ENCODE measurements around the gene ARPIN.
"Not testable (repeated sequence)": the region's sequence is repeated elsewhere in the genome, so short reads cannot be mapped to it uniquely, and the experiment has no call there.

ARPIN gene

DNA sequence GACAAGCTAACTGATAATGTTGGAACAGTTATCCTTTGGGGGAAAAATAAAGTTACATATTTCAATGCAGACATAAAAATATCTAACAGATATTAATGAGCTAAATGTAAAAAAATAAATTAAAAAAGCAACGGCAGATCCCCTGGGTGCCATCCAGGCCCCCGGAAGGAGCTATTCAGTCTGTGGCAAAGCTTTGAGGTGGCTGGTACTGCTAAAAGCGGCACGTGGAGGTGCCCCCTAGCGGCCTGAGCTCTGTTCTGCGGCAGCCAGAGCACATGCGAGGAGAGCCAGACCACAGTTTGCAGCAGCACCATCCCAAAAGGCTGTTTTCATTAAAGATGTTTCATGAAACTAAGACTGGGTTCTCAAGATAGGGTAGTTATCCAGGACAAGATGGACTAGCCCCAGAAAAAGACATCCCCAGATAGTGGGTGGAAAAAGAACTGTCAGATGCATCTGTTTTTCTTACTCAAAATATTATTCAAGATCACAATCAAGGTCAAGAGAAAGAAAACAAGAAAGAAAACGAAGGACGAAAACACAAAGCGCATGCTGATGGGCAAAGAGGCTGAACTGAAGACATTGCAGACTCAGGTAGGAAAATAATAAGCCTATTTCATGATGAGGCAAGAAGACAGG is 37.7 kb downstream of the ARPIN start:
- H3K36me3 ChIP-seq (ENCODE audit: low read length) = peaks cover 3% of the 10 kb centered on the region; the same call in 1 of the 2 replicates
- no peak overlapping the region for H3K9ac ChIP-seq (ENCODE audit: low read length)
- no peaks in the 10 kb centered on the region for H3F3A ChIP-seq (ENCODE audit: insufficient read depth)
- H3K79me2 ChIP-seq (ENCODE audit: insufficient read depth, low read length) = no peaks in the 10 kb centered on the region
- no peaks in the 10 kb centered on the region for H3K9me2 ChIP-seq (replicated peaks; ENCODE audit: insufficient read depth, low read length)
- no peaks in the 10 kb centered on the region for H3K9me3 ChIP-seq (ENCODE audit: insufficient read depth, low read length)
- H3K27me3 ChIP-seq (ENCODE audit: low read length) = no peaks in the 10 kb centered on the region
- no peaks in the 10 kb centered on the region for H4K20me1 ChIP-seq (ENCODE audit: low read depth, low read length)
- peak overlapping the region; percentile 77 for H2AFZ ChIP-seq (ENCODE audit: low read depth, low read length, severe bottlenecking)
- TF ChIP-seq CTCF (IDR thresholded peaks at IDR 0.05; ENCODE audit: insufficient read depth, low read length, poor library complexity, severe bottlenecking) = peak; percentile 83
- TF ChIP-seq EZH2phosphoT487 (conservative IDR thresholded peaks at IDR 0.05; ENCODE audit: low read length) = no peak
- H3K4me2 ChIP-seq (ENCODE audit: low read depth, low read length, poor library complexity, severe bottlenecking) = peak overlapping the region; percentile 37
- no peak overlapping the region for H3K4me3 ChIP-seq (ENCODE audit: insufficient read depth, low read length, poor library complexity, severe bottlenecking)
- H3K27ac ChIP-seq (ENCODE audit: low read depth, low read length) = no peak overlapping the region

DNA sequence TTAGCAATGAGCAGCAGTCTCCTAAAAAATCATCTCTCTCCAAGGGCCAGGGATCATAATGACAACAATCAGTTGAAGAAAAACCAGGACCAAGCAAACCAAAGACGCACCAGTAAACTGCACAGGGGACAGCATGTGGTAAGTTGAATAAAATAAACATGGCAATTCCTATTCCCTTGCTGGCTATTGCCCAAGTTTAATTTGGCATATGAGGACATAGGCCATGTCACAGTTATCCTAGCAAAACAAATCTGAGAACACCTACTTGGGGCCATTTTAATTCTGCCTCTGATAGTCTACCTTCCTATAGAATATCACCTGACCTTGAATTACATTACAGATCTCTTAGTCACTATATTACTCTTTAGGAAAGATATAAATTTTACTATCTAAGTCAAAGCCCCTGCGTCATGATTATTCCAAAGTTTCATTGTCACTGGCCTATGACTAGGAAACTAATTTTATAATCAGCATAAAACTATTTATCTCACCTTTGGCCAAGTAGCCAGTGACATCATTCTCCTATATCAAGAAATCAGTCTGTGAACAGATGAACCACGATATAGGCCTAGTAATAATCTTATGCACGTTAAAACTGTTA is 42.0 kb downstream of the ARPIN start:
- Histone ChIP-seq H3K9ac (ENCODE audit: low read length) (no peak overlapping the region), H3K27me3 (ENCODE audit: low read length) (no peaks in the 10 kb centered on the region), H4K20me1 (ENCODE audit: low read depth, low read length) (no peaks in the 10 kb centered on the region), H3K36me3 (ENCODE audit: low read length) (no peaks in the 10 kb centered on the region), H2AFZ (ENCODE audit: low read depth, low read length, severe bottlenecking) (no peak overlapping the region), H3F3A (ENCODE audit: insufficient read depth) (no peaks in the 10 kb centered on the region), H3K9me3 (ENCODE audit: insufficient read depth, low read length) (no peaks in the 10 kb centered on the region), H3K4me3 (ENCODE audit: insufficient read depth, low read length, poor library complexity, severe bottlenecking) (no peak overlapping the region), H3K9me2 (replicated peaks; ENCODE audit: insufficient read depth, low read length) (no peaks in the 10 kb centered on the region), H3K79me2 (ENCODE audit: insufficient read depth, low read length) (no peaks in the 10 kb centered on the region), H3K4me2 (ENCODE audit: low read depth, low read length, poor library complexity, severe bottlenecking) (no peak overlapping the region), H3K27ac (ENCODE audit: low read depth, low read length) (no peak overlapping the region)
- no peak for TF ChIP-seq CTCF (IDR thresholded peaks at IDR 0.05; ENCODE audit: insufficient read depth, low read length, poor library complexity, severe bottlenecking)
- TF ChIP-seq EZH2phosphoT487 (conservative IDR thresholded peaks at IDR 0.05; ENCODE audit: low read length) = no peak

DNA sequence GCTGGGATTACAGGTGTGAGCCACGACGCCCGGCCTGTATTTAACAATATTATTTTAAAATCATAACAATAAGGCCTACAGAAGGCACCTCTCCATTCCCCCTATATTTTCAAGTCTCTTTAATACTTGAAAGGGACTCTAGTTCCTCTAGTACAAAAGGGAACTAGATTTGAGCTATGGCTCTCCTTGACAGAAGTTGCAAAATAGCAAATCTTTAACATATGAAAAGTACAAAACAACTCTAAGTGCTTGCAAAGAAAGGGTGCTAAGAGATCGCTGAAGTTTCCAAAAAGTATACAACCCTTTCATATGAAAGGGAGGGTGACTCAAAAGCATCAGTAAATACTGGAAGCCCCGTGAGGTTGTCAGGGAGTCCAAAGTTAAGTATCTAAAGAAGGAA is 42.7 kb downstream of the ARPIN start:
- no peak for TF ChIP-seq CTCF (IDR thresholded peaks at IDR 0.05; ENCODE audit: insufficient read depth, low read length, poor library complexity, severe bottlenecking)
- no peak overlapping the region for H3K4me2 ChIP-seq (ENCODE audit: low read depth, low read length, poor library complexity, severe bottlenecking)
- H3K4me3 ChIP-seq (ENCODE audit: insufficient read depth, low read length, poor library complexity, severe bottlenecking) = no peak overlapping the region
- no peak overlapping the region for H3K27ac ChIP-seq (ENCODE audit: low read depth, low read length)
- no peaks in the 10 kb centered on the region for H3K27me3 ChIP-seq (ENCODE audit: low read length)
- no peaks in the 10 kb centered on the region for H3K36me3 ChIP-seq (ENCODE audit: low read length)
- no peaks in the 10 kb centered on the region for H4K20me1 ChIP-seq (ENCODE audit: low read depth, low read length)
- no peaks in the 10 kb centered on the region for H3K79me2 ChIP-seq (ENCODE audit: insufficient read depth, low read length)
- H3F3A ChIP-seq (ENCODE audit: insufficient read depth) = no peaks in the 10 kb centered on the region
- H3K9ac ChIP-seq (ENCODE audit: low read length) = no peak overlapping the region
- no peaks in the 10 kb centered on the region for H3K9me3 ChIP-seq (ENCODE audit: insufficient read depth, low read length)
- H3K9me2 ChIP-seq (replicated peaks; ENCODE audit: insufficient read depth, low read length) = no peaks in the 10 kb centered on the region
- H2AFZ ChIP-seq (ENCODE audit: low read depth, low read length, severe bottlenecking) = no peak overlapping the region

GRCh38 chr15:89869490-89869889 is 43.3 kb downstream of the ARPIN start:
- H3K4me3 ChIP-seq (ENCODE audit: insufficient read depth, low read length, poor library complexity, severe bottlenecking); H4K20me1 ChIP-seq (ENCODE audit: low read depth, low read length); H3K9ac ChIP-seq (ENCODE audit: low read length); H3F3A ChIP-seq (ENCODE audit: insufficient read depth); H3K4me2 ChIP-seq (ENCODE audit: low read depth, low read length, poor library complexity, severe bottlenecking); H3K27me3 ChIP-seq (ENCODE audit: low read length); H3K9me2 ChIP-seq (replicated peaks; ENCODE audit: insufficient read depth, low read length); H3K79me2 ChIP-seq (ENCODE audit: insufficient read depth, low read length); H3K36me3 ChIP-seq (ENCODE audit: low read length); H3K9me3 ChIP-seq (ENCODE audit: insufficient read depth, low read length); H2AFZ ChIP-seq (ENCODE audit: low read depth, low read length, severe bottlenecking); H3K27ac ChIP-seq (ENCODE audit: low read depth, low read length): not testable (repeated sequence)

Data from SU-DHL-6 (cell line).